Uterus (tissue), 4 donors: ENCODE measurements around the gene PAPSS2. TPM values are rescaled to one million over a fixed set of nuclear protein-coding genes. Genes with fewer than 3 reads are reported as not detected.

Experiments
- DNase-seq, 2 donors: peaks; one replicate each; pipeline ENCODE4 v3.0.0-alpha.2; 2019 to 2020
- H3K27ac ChIP-seq, 2 donors: fragments of 200-600 bp; sonication (generic); 1 replicate in 1 of 2; 2 replicates in 1 of 2; pipeline ENCODE4 v1.5.1; 2016 to 2018
- H3K27me3 ChIP-seq, 2 donors: fragments of 200-600 bp; sonication (generic); one replicate each; pipeline ENCODE4 v1.5.1; 2018 to 2019; ENCODE audit warnings: control low read depth in 1 of 2
- H3K36me3 ChIP-seq, 2 donors: fragments of 200-600 bp; sonication (generic); one replicate each; pipeline ENCODE4 v1.5.1; 2019; ENCODE audit warnings: control low read depth in 1 of 2
- H3K4me1 ChIP-seq, 2 donors: fragments of 200-600 bp; sonication (generic); one replicate each; pipeline ENCODE4 v1.5.1; 2018 to 2019; ENCODE audit warnings: control low read depth in 1 of 2
- H3K4me3 ChIP-seq, 2 donors: fragments of 200-600 bp; sonication (generic); 1 replicate in 1 of 2; 2 replicates in 1 of 2; pipeline ENCODE4 v1.5.1; 2018 to 2019; ENCODE audit warnings: mild to moderate bottlenecking in 1 of 2
- H3K9me3 ChIP-seq, 2 donors: fragments of 200-600 bp; sonication (generic); one replicate each; pipeline ENCODE4 v1.5.1; 2019; ENCODE audit warnings: control low read depth in 1 of 2
- POLR2A ChIP-seq, 2 donors: fragments of 450-650 bp; IDR thresholded peaks; one replicate each; pipeline ENCODE4 v1.6.1; 2016; ENCODE audit warnings: antibody characterized with exemption in 2 of 2, mild to moderate bottlenecking in 1 of 2, moderate library complexity in 1 of 2
- intact Hi-C: fragments of 100-400 bp; cut with DNase I; formaldehyde crosslinking; loops from one replicate; pipeline ENCODE4 v1.15.1; 2023; ENCODE audit warnings: low total_unique reads
- total RNA-seq, 4 donors: library from RNA; depleted of rRNA in 3 of 4; stranded (reverse); fragments of >200 nt in 3 of 4; gene quantifications; one replicate each; pipeline versions ENCODE4 v1.1.0 to v1.2.4, GENCODE V29; 2014 to 2023
- TF ChIP-seq, protein P1 (sequence below), 4 experiments: fragments of 200-600 bp in 2 of 4; fragments of 450-650 bp in 2 of 4; sonication (generic) in 2 of 4; IDR thresholded peaks; one replicate each; pipeline ENCODE4 v1.5.1; 2016 to 2019; ENCODE audit warnings: antibody characterized with exemption in 4 of 4, mild to moderate bottlenecking in 2 of 4, moderate library complexity in 1 of 4
- donor health status: DM: yes; HTN: yes; CAD: no.

PAPSS2 gene
- total RNA-seq, 4 donors from 2014 or later: 16.2 to 30.2 (median 22.9) TPM

DNA sequence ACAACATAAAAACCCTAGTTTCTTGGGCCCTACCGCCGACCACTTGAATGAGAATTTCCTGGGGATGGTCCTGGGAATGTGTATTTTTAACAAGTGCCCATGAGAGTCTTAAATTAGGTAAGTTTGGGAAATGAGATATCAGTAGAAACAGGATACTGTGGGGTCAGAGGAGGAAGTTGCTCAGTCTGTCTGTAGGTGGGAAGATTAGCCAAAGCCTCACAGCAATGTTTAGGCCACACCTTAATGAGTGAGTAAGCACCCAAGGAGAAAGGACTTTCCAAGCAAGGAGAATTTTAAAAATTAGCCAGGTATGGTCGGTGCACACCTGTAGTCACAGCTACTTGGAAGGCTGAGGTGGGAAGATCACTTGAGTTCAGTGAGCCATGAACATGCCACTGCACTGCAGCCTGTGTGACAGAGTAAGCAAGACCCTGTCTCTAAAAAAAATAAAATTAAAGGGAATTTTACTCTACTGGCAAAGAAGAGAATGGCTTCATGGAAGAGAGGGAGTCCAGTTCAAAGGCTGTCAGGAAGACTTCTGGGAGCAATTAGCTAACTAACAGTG lies 31.9 kb downstream of the PAPSS2 start:
- Histone ChIP-seq H3K27me3 (no peaks in the 10 kb centered on the region), H3K27ac (no peak overlapping the region), H3K4me3 (no peak overlapping the region), H3K36me3 (no peaks in the 10 kb centered on the region), H3K9me3 (no peaks in the 10 kb centered on the region), H3K4me1 (no peaks in the 10 kb centered on the region)
- intact Hi-C loops: no loop called here
- no peak for TF ChIP-seq POLR2A (IDR thresholded peaks at IDR 0.05)
- TF ChIP-seq, protein P1, sequence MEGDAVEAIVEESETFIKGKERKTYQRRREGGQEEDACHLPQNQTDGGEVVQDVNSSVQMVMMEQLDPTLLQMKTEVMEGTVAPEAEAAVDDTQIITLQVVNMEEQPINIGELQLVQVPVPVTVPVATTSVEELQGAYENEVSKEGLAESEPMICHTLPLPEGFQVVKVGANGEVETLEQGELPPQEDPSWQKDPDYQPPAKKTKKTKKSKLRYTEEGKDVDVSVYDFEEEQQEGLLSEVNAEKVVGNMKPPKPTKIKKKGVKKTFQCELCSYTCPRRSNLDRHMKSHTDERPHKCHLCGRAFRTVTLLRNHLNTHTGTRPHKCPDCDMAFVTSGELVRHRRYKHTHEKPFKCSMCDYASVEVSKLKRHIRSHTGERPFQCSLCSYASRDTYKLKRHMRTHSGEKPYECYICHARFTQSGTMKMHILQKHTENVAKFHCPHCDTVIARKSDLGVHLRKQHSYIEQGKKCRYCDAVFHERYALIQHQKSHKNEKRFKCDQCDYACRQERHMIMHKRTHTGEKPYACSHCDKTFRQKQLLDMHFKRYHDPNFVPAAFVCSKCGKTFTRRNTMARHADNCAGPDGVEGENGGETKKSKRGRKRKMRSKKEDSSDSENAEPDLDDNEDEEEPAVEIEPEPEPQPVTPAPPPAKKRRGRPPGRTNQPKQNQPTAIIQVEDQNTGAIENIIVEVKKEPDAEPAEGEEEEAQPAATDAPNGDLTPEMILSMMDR (IDR thresholded peaks at IDR 0.05): no peak
- no peak for DNase-seq

DNA sequence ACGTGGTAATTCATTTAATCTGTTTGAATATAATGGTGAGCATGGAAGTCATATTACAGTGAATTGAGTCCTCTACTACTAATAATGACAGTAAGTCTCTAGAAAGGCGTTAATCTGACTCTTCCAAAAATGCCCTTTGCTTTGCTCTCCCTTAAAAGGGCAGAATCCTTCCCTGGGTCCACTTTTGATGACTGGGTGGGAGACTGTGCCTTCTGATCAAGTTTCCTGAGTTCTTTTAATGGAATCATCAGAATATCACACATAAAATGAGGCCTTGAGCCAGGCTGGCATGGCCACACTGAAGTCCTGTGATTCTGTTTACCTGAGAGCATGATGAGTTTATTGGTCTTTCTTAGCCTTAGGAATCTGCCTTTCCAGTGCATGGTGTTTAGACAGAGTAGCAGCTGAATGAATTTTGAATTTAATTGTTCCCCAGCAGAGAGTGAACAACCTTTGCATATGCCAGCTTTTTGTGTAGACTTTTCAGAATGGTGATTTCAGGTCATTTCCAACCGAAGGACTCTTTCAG lies 33.3 kb downstream of the PAPSS2 start:
- Histone ChIP-seq H3K4me1 (no peaks in the 10 kb centered on the region), H3K27me3 (no peaks in the 10 kb centered on the region), H3K27ac (no peak overlapping the region), H3K9me3 (no peaks in the 10 kb centered on the region), H3K4me3 (no peak overlapping the region), H3K36me3 (no peaks in the 10 kb centered on the region)
- intact Hi-C loops: no loop called here
- no peak for DNase-seq
- TF ChIP-seq, protein P1 (IDR thresholded peaks at IDR 0.05): no peak
- no peak for TF ChIP-seq POLR2A (IDR thresholded peaks at IDR 0.05)

DNA sequence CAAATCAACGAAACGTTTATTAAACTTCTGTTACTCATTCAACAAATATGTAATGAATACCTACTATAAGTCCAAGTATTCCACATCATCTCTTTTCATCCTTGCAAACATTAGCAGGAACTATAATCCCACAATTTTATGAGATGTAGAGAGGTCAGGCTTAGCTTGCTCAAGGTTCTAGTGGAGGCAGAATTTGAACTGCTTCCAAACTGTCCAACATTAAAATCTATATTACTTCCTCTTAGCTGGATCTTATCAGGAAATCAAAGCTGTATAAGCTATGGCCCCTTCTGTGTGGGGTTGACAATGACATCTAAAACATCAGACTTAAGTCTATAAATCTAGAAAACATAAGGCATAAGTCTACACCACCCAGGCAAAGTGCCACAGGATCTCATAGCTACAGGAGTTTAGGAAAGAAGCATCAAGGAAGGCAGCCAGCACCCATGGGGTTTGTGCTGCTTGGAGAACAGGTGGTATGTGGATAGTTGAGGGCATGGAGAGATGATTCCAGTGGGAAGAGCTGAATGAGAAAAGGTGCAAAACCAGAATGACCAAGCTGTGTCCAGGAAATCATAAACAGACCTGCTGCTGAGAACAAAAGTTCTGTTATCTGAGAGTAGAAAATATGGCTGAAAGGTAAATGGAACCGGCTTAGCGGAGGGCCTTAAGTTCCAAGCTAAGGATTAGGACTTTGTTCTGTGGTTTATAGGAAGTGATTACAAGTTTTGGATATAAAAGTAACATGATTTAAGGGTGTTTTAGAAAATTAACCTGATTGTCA lies 34.5 kb downstream of the PAPSS2 start:
- TF ChIP-seq POLR2A (IDR thresholded peaks at IDR 0.05): no peak
- TF ChIP-seq, protein P1 (IDR thresholded peaks at IDR 0.05): no peak
- Histone ChIP-seq H3K36me3 (no peaks in the 10 kb centered on the region), H3K27ac (no peak overlapping the region), H3K4me1 (no peaks in the 10 kb centered on the region), H3K4me3 (no peak overlapping the region), H3K27me3 (no peaks in the 10 kb centered on the region), H3K9me3 (no peaks in the 10 kb centered on the region)
- DNase-seq: no peak
- intact Hi-C loops: no loop called here

DNA sequence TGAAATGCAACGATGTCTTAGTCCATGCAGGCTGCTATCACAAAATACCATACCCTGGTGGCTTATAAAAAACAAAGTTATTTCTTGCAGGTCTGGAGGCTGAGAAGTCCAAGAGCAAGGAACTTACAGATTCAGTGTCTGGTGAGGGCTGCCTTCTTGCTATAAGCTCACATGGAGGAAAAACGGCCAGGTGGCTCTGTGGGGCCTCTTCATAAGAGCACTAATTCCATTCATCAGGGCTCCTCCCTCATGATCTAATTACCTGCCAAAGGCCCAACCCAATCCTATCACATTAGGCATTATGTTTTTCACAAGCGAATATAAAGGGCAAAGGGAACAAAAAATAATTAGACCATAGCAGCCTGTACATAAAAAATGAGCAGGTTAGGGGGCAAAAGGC lies 35.4 kb downstream of the PAPSS2 start:
- intact Hi-C loops: no loop called here
- TF ChIP-seq, protein P1 (IDR thresholded peaks at IDR 0.05): no peak
- no peak for TF ChIP-seq POLR2A (IDR thresholded peaks at IDR 0.05)
- H3K36me3 ChIP-seq: no peaks in the 10 kb centered on the region

More for the DNA sequence above, 35.4 kb downstream of the PAPSS2 start:
- no peak for DNase-seq
- Histone ChIP-seq H3K9me3 (no peaks in the 10 kb centered on the region), H3K4me3 (no peak overlapping the region), H3K27ac (no peak overlapping the region), H3K4me1 (no peaks in the 10 kb centered on the region), H3K27me3 (no peaks in the 10 kb centered on the region)
